ENCODE results near the gene LCE7A. TPM values are rescaled to one million over a fixed set of nuclear protein-coding genes. Genes with fewer than 3 reads are reported as not detected.

LCE7A gene
- total and polyA plus RNA-seq, 12 donors = not detected

GRCh38 chr1:152886758-152887409, 27.1 kb downstream of the LCE7A start:
- intact Hi-C loops (cut with DNase I) = no loop called here
- DNase-seq (no peak), ATAC-seq (no peak)
- Histone ChIP-seq H3K9me3 (no peaks in the 10 kb centered on the region), H3K4me1 (no peaks in the 10 kb centered on the region), H3K27me3 (no peaks in the 10 kb centered on the region), H3K27ac (no peak overlapping the region), H3K36me3 (no peaks in the 10 kb centered on the region), H3K4me3 (no peak overlapping the region)
- WGBS, 2 donors = 64 to 70% methylated on average over 8 of the region's 8 CpGs
- TF ChIP-seq, protein P1, sequence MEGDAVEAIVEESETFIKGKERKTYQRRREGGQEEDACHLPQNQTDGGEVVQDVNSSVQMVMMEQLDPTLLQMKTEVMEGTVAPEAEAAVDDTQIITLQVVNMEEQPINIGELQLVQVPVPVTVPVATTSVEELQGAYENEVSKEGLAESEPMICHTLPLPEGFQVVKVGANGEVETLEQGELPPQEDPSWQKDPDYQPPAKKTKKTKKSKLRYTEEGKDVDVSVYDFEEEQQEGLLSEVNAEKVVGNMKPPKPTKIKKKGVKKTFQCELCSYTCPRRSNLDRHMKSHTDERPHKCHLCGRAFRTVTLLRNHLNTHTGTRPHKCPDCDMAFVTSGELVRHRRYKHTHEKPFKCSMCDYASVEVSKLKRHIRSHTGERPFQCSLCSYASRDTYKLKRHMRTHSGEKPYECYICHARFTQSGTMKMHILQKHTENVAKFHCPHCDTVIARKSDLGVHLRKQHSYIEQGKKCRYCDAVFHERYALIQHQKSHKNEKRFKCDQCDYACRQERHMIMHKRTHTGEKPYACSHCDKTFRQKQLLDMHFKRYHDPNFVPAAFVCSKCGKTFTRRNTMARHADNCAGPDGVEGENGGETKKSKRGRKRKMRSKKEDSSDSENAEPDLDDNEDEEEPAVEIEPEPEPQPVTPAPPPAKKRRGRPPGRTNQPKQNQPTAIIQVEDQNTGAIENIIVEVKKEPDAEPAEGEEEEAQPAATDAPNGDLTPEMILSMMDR (IDR thresholded peaks at IDR 0.05) = no peak

DNA sequence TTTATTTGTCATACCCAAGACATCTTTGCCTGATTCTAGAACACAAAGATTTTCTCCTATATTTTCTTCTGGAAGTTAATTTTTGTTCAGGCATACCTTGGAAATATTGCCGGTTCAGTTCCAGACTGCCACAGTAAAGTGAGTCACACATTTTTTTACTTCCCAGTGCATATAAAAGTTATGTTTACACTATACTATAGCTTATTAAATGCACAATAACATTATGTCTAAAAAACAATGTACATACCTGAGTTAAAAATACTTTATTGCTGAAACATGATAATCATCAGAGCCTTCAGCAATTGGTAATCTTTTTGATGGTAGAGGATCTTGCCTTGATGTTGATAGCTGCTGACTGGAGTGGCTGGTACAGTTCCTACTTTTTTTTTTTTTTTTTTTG, 28.3 kb downstream of the LCE7A start:
- ATAC-seq = no peak
- TF ChIP-seq, protein P1 (IDR thresholded peaks at IDR 0.05) = no peak
- 91 to 95% methylated on average over 1 of the region's 1 CpG for WGBS, 2 donors

DNA sequence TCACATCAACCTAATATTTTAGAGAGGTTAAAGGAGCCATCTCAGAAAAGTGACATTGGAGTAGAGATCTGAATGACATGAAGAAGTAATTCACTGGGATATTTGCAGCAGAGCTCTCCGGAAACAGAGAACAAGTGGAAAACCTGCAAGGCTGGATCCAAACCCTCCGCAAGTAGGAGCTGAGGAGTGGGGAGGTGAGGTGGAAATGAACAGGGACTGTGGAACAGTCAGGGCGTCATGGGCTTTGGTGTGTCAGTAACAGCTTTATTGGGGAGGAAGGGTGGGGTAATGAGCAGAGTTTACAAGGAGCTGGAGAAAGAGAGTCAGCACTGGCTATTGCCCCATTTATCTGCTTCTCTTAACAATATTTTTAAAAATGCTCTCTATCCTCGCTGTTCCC, 39.2 kb downstream of the LCE7A start:
- ATAC-seq (no peak), DNase-seq (no peak)
- Histone ChIP-seq H3K36me3 (no peaks in the 10 kb centered on the region), H3K9me3 (no peaks in the 10 kb centered on the region), H3K4me3 (no peak overlapping the region), H3K4me1 (no peaks in the 10 kb centered on the region), H3K27me3 (peaks cover 0 to 26% (median 6%) of the 10 kb centered on the region in 7 donors), H3K27ac (no peak overlapping the region)
- intact Hi-C loops (cut with DNase I) = no loop called here
- TF ChIP-seq, protein P1 (IDR thresholded peaks at IDR 0.05) = no peak
- WGBS, 2 donors = 81 to 86% methylated on average over 4 of the region's 4 CpGs

More for the DNA sequence above, 28.3 kb downstream of the LCE7A start:
- Histone ChIP-seq H3K27ac (no peak overlapping the region), H3K27me3 (no peaks in the 10 kb centered on the region), H3K4me3 (no peak overlapping the region), H3K9me3 (no peaks in the 10 kb centered on the region), H3K4me1 (no peaks in the 10 kb centered on the region), H3K36me3 (no peaks in the 10 kb centered on the region)
- intact Hi-C loops (cut with DNase I) = no loop called here
- DNase-seq = no peak

GRCh38 chr1:152899883-152900282, 40.1 kb downstream of the LCE7A start:
- no peaks in the 10 kb centered on the region for H3K4me1 ChIP-seq
- no peaks in the 10 kb centered on the region for H3K9me3 ChIP-seq
- peaks cover 0 to 31% (median 7%) of the 10 kb centered on the region in 7 donors for H3K27me3 ChIP-seq
- H3K27ac ChIP-seq = no peak overlapping the region
- ATAC-seq (no peak), DNase-seq (no peak)
- H3K36me3 ChIP-seq = no peaks in the 10 kb centered on the region
- intact Hi-C loops (cut with DNase I) = no loop called here
- TF ChIP-seq, protein P1 (IDR thresholded peaks at IDR 0.05) = no peak
- 52 to 67% methylated on average over 2 of the region's 2 CpGs for WGBS, 2 donors
- no peak overlapping the region for H3K4me3 ChIP-seq

Data from heart right ventricle (tissue), 16 donors.